Esophagus muscularis mucosa (tissue), 3 donors: ENCODE data around the gene RNF175.

Source experiments
- POLR2A ChIP-seq: fragments of 450-650 bp; IDR thresholded peaks from one replicate; pipeline ENCODE4 v1.6.1; 2017; ENCODE audit warnings: antibody characterized with exemption, moderate library complexity, mild to moderate bottlenecking, low read depth
- TF ChIP-seq, protein P1 (sequence below), 3 experiments: fragments of 200-600 bp in 2 of 3; fragments of 450-650 bp in 1 of 3; sonication (generic) in 2 of 3; IDR thresholded peaks; one replicate each; pipeline ENCODE4 v1.5.1; 2017 to 2019; ENCODE audit warnings: antibody characterized with exemption in 3 of 3, mild to moderate bottlenecking in 2 of 3, moderate library complexity in 1 of 3

DNA sequence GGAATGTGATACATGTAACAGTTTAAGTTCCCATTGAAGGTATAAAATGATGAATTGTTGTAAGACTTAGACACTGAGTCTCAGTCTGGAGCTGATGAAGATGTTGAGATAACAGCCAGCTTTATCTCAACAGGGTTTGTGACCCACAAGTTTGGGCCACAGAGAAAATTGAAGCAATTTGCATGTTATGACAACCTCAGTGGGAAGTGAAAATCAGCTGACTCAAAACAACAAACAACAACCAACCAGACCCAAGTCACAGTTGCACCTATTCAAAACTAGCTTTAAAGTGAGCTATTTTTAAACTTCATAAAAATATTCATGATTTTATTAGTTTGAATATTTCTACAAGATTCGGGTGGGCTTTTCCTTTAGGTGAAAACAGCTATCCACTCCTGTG lies 21.1 kb upstream of the RNF175 start:
- TF ChIP-seq, protein P1, sequence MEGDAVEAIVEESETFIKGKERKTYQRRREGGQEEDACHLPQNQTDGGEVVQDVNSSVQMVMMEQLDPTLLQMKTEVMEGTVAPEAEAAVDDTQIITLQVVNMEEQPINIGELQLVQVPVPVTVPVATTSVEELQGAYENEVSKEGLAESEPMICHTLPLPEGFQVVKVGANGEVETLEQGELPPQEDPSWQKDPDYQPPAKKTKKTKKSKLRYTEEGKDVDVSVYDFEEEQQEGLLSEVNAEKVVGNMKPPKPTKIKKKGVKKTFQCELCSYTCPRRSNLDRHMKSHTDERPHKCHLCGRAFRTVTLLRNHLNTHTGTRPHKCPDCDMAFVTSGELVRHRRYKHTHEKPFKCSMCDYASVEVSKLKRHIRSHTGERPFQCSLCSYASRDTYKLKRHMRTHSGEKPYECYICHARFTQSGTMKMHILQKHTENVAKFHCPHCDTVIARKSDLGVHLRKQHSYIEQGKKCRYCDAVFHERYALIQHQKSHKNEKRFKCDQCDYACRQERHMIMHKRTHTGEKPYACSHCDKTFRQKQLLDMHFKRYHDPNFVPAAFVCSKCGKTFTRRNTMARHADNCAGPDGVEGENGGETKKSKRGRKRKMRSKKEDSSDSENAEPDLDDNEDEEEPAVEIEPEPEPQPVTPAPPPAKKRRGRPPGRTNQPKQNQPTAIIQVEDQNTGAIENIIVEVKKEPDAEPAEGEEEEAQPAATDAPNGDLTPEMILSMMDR (IDR thresholded peaks at IDR 0.05): no peak
- no peak for TF ChIP-seq POLR2A
